Endodermal cell (in vitro differentiated cells): ENCODE results near the gene PRM3. TPM values are rescaled to one million over a fixed set of nuclear protein-coding genes. Genes with fewer than 3 reads are reported as not detected.

Experiments used
- DNase-seq: peaks from one replicate; pipeline ENCODE4 v3.0.0-alpha.2; 2017
- H3K27ac ChIP-seq: 2 replicates; pipeline ENCODE4 v1.5.1; 2013; ENCODE audit warnings: mild to moderate bottlenecking, low read depth, low read length, moderate library complexity
- H3K27me3 ChIP-seq: 2 replicates; pipeline ENCODE4 v1.6.1; 2013; ENCODE audit warnings: mild to moderate bottlenecking, low read length, moderate library complexity; ENCODE audit not compliant: insufficient read depth, control insufficient read depth, poor library complexity, severe bottlenecking
- H3K36me3 ChIP-seq: 2 replicates; pipeline ENCODE4 v1.7.0; 2013; ENCODE audit warnings: mild to moderate bottlenecking, low read length, moderate library complexity; ENCODE audit not compliant: control insufficient read depth, insufficient read depth
- H3K4me1 ChIP-seq: one replicate; pipeline ENCODE4 v1.7.0; 2013; ENCODE audit warnings: low read length; ENCODE audit not compliant: control insufficient read depth, insufficient read depth
- H3K4me3 ChIP-seq: 2 replicates; pipeline ENCODE4 v1.5.1; 2013; ENCODE audit warnings: mild to moderate bottlenecking, low read length, moderate library complexity
- H3K9ac ChIP-seq: 2 replicates; pipeline ENCODE4 v1.6.1; 2013; ENCODE audit warnings: mild to moderate bottlenecking, low read length, moderate library complexity; ENCODE audit not compliant: poor library complexity, severe bottlenecking; ENCODE audit errors: extremely low read depth
- H3K9me3 ChIP-seq: 2 replicates; pipeline ENCODE4 v1.6.1; 2013; ENCODE audit warnings: mild to moderate bottlenecking, low read length, moderate library complexity; ENCODE audit not compliant: control insufficient read depth
- H3K27ac Mint-ChIP-seq: 2 replicates; pipeline ENCODE4 v1.8.0; 2020; ENCODE audit warnings: mixed read lengths
- H3K27me3 Mint-ChIP-seq: 2 replicates; pipeline ENCODE4 v1.8.0; 2021; ENCODE audit warnings: mild to moderate bottlenecking, mixed read lengths; ENCODE audit not compliant: insufficient read depth
- H3K36me3 Mint-ChIP-seq: 2 replicates; pipeline ENCODE4 v1.8.0; 2020; ENCODE audit warnings: low read depth, mixed read lengths
- H3K4me1 Mint-ChIP-seq: 2 replicates; pipeline ENCODE4 v1.8.0; 2020; ENCODE audit warnings: mixed read lengths
- H3K4me3 Mint-ChIP-seq: 2 replicates; pipeline ENCODE4 v1.8.0; 2020; ENCODE audit warnings: mild to moderate bottlenecking, moderate library complexity, mixed read lengths
- H3K9me3 Mint-ChIP-seq: 2 replicates; pipeline ENCODE4 v1.8.0; 2020; ENCODE audit warnings: mild to moderate bottlenecking, mixed read lengths
- WGBS, 2 experiments: methylation state at CpG; one replicate each; pipeline versions ENCODE4 v1.1.5 to v1.1.7; 2013; ENCODE audit warnings: missing lambda C conversion rate in 2 of 2, mixed read lengths in 1 of 2; ENCODE audit not compliant: insufficient coverage in 1 of 2, insufficient read length in 1 of 2; 5-methylcytosine and 5-hydroxymethylcytosine counted together
- total RNA-seq, 2 donors: library from RNA; stranded (reverse); fragmentation: NEBNext Ultra II Directional in 1 of 2; extraction: Animal tissue kit (Norgen Biotek cat#: 25700) in 1 of 2; gene quantifications; 2 replicates in 1 of 2; 3 replicates in 1 of 2; pipeline ENCODE4 v1.2.1, GENCODE V29; 2021
- TF ChIP-seq, protein P1 (sequence below): fragments of 200-600 bp; sonication (generic); conservative IDR thresholded peaks from 2 replicates; pipeline ENCODE4 v1.5.0; 2021; ENCODE audit warnings: antibody characterized with exemption, mild to moderate bottlenecking

Gene PRM3
- total RNA-seq, 2 donors from 2014 or later: not detected

DNA sequence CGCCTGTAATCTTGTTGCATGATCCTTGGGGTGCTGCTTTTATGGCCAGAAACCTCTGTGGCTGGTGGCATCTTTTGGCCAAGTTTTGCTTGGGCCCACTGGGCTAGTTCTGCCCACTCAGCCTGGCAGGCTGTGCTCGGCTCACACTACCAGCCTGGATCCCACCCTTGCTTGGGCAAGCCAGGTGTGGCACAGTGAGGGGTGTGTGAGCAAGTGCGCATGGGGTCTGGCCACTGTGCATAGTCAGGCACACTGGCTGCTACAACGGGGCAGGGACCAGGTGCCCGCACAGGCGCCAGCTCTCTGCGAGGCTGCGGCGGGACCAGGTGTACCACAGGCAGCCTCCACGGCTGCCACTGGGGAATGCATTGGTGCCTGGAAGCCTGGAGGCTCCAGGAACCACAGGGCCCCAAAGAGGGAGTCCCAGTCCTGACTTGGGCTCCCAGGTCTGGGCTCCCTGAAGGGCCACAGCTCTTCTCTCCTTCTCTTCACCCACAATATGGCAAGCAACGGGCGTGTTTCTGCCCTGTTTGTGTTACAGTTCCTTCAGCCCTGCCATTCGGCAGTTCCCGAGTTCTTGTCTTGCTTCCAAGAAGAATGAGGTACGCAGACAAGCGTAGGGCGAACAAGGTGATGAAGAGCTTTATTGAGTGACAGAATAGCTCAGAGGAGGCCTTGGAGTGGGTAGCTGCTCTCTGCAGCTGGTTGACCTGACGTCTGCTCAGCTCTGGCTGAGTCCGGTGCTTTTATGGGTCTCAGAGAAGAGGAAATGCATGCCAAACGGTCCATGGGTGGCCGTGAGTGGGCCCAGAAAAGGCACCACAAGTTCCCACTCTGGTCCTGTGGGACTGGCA is 34.4 kb upstream of the PRM3 start:
- H3K4me1 ChIP-seq: no peaks in the 10 kb centered on the region
- Mint-ChIP-seq H3K27ac (no peak overlapping the region), H3K4me1 (peaks cover 2% of the 10 kb centered on the region), H3K4me3 (no peak overlapping the region), H3K27me3 (peaks cover 4% of the 10 kb centered on the region), H3K36me3 (no peaks in the 10 kb centered on the region), H3K9me3 (no peaks in the 10 kb centered on the region)
- H3K9ac ChIP-seq: no peak overlapping the region
- H3K4me3 ChIP-seq: no peak overlapping the region
- no peak for DNase-seq
- H3K9me3 ChIP-seq: no peaks in the 10 kb centered on the region
- no peaks in the 10 kb centered on the region for H3K36me3 ChIP-seq
- H3K27me3 ChIP-seq: no peaks in the 10 kb centered on the region
- H3K27ac ChIP-seq: no peak overlapping the region
- TF ChIP-seq, protein P1, sequence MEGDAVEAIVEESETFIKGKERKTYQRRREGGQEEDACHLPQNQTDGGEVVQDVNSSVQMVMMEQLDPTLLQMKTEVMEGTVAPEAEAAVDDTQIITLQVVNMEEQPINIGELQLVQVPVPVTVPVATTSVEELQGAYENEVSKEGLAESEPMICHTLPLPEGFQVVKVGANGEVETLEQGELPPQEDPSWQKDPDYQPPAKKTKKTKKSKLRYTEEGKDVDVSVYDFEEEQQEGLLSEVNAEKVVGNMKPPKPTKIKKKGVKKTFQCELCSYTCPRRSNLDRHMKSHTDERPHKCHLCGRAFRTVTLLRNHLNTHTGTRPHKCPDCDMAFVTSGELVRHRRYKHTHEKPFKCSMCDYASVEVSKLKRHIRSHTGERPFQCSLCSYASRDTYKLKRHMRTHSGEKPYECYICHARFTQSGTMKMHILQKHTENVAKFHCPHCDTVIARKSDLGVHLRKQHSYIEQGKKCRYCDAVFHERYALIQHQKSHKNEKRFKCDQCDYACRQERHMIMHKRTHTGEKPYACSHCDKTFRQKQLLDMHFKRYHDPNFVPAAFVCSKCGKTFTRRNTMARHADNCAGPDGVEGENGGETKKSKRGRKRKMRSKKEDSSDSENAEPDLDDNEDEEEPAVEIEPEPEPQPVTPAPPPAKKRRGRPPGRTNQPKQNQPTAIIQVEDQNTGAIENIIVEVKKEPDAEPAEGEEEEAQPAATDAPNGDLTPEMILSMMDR: no peak
- 82 to 93% methylated on average over 15 to 21 of the region's 21 CpGs for WGBS, 2 experiments

DNA sequence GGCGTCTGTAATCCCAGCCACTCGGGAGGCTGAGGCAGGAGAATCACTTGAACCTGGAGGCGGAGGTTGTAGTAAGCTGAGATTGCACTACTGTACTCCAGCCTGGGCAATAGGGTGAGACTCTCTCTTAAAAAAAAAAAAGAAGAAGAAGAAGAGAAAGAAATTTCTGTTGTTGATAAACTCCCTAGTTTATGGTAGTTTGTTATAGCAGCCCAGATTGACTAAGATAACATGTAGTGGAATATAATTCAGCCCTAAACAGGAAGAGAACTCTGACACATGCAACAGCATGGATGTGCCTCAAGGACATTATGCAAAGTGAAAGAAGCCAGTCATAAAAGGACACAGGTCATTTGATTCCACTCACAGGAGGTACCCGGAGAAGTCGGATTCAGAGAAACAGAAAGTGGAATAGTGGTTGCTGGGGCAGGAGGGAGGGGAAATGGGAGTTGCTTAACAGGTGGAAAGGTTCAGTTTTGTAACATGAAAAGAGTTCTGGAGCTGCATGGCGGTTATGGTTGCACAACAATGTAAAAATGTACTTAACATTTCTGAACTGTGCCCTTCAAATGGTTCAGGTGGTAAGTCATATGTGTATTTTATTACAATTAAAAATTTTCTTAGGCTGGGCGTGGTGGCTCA is 33.7 kb upstream of the PRM3 start:
- Mint-ChIP-seq H3K9me3 (no peaks in the 10 kb centered on the region), H3K27me3 (peaks cover 4% of the 10 kb centered on the region), H3K4me1 (peaks cover 2% of the 10 kb centered on the region), H3K36me3 (no peaks in the 10 kb centered on the region), H3K4me3 (no peak overlapping the region), H3K27ac (no peak overlapping the region)
- Histone ChIP-seq H3K27ac (no peak overlapping the region), H3K4me3 (no peak overlapping the region), H3K36me3 (no peaks in the 10 kb centered on the region), H3K9me3 (no peaks in the 10 kb centered on the region), H3K27me3 (no peaks in the 10 kb centered on the region), H3K4me1 (no peaks in the 10 kb centered on the region), H3K9ac (no peak overlapping the region)
- TF ChIP-seq, protein P1: no peak
- no peak for DNase-seq
- WGBS, 2 experiments: 93% methylated on average over 6 to 7 of the region's 7 CpGs

DNA sequence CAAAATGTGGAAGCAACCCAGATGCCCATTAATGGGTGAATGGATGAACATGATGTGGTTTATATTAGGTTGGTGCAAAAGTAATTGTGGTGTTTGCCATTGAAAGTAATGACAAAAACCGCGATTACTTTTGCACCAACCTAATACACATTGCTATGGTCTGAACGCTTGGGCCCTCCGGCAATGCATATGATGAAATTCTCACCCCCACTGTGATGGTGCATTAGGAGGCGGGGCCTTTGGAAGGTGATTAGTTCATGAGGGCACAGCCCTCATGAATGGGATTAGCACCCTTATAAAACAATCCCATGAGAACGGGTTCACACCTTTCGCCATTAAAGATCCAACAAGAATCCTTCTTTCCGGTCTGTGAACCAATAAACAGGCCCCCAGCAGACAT is 33.0 kb upstream of the PRM3 start:
- Mint-ChIP-seq H3K4me3 (no peak overlapping the region), H3K36me3 (no peaks in the 10 kb centered on the region), H3K4me1 (peaks cover 3% of the 10 kb centered on the region), H3K27ac (no peak overlapping the region), H3K9me3 (no peaks in the 10 kb centered on the region), H3K27me3 (peaks cover 4% of the 10 kb centered on the region)
- WGBS, 2 experiments: 72 to 88% methylated on average over 5 to 8 of the region's 8 CpGs
- no peaks in the 10 kb centered on the region for H3K9me3 ChIP-seq
- TF ChIP-seq, protein P1: no peak
- no peaks in the 10 kb centered on the region for H3K27me3 ChIP-seq
- H3K4me1 ChIP-seq: no peaks in the 10 kb centered on the region
- H3K36me3 ChIP-seq: no peaks in the 10 kb centered on the region
- H3K27ac ChIP-seq: no peak overlapping the region
- no peak overlapping the region for H3K4me3 ChIP-seq
- H3K9ac ChIP-seq: no peak overlapping the region
- peak; percentile 85 for DNase-seq
